ENCODE data around the gene KCNB1.
A peak's percentile ranks its signal among the peaks of the same experiment; 100 is the strongest.
"Not testable (repeated sequence)": the region's sequence is repeated elsewhere in the genome, so short reads cannot be mapped to it uniquely, and the experiment has no call there.

Gene KCNB1

GRCh38 chr20:49412254-49412653 lies 70.2 kb downstream of the KCNB1 start:
- Histone ChIP-seq H3K18ac (ENCODE audit: low read length) (no peak overlapping the region), H2BK12ac (ENCODE audit: low read length) (no peak overlapping the region), H3K27ac (replicated peaks; ENCODE audit: low read length) (no peak overlapping the region), H3K4me2 (ENCODE audit: insufficient read depth, low read length, poor library complexity, severe bottlenecking) (no peak overlapping the region), H3K4me3 (ENCODE audit: low read length in 2 of 2) (no peak overlapping the region), H3K23ac (ENCODE audit: low read depth, low read length, poor library complexity) (no peak overlapping the region), H2BK120ac (ENCODE audit: low read depth, low read length) (no peak overlapping the region), H2AFZ (ENCODE audit: low read length) (no peak overlapping the region), H3K4me1 (ENCODE audit: control insufficient read depth in 2 of 2, insufficient read depth in 1 of 2, low read depth in 1 of 2, low read length in 2 of 2) (no peaks in the 10 kb centered on the region), H3K36me3 (replicated peaks in 1 of 2; ENCODE audit: control insufficient read depth in 2 of 2, insufficient read depth in 2 of 2, low read length in 2 of 2) (no peaks in the 10 kb centered on the region), H4K91ac (ENCODE audit: low read depth, low read length, poor library complexity) (no peak overlapping the region), H4K8ac (ENCODE audit: low read depth, low read length) (no peak overlapping the region), H3K14ac (ENCODE audit: low read length) (no peak overlapping the region), H3K4ac (ENCODE audit: low read length) (no peak overlapping the region), H2AK5ac (ENCODE audit: low read depth, low read length) (no peak overlapping the region), H3K79me1 (ENCODE audit: low read depth, low read length) (no peaks in the 10 kb centered on the region), H2BK15ac (ENCODE audit: low read length) (no peak overlapping the region), H2BK5ac (ENCODE audit: low read length) (no peak overlapping the region), H3K9me3 (replicated peaks in 1 of 2; ENCODE audit: control insufficient read depth in 2 of 2, insufficient read depth in 1 of 2, low read depth in 1 of 2, low read length in 2 of 2) (peaks cover 0 to 1% of the 10 kb centered on the region in 2 donors), H3K27me3 (ENCODE audit: control insufficient read depth in 3 of 3, insufficient read depth in 3 of 3, low read depth in 1 of 3, low read length in 3 of 3) (peaks cover 0 to 9% (median 0%) of the 10 kb centered on the region in 3 experiments), H3K9ac (ENCODE audit: low read depth, low read length, poor library complexity) (no peak overlapping the region)
- no CpG with 5 or more reads among the region's 4 CpGs for WGBS, 2 donors (ENCODE audit: extremely low coverage in 2 of 2, insufficient read length in 2 of 2, insufficient replicate concordance in 1 of 2)
- no peak for DNase-seq (ENCODE audit: low spot score)

- no CpG with 5 or more reads among the region's 10 CpGs for WGBS, 2 donors (ENCODE audit: extremely low coverage in 2 of 2, insufficient read length in 2 of 2, insufficient replicate concordance in 1 of 2)
- DNase-seq (ENCODE audit: low spot score): no peak
- Histone ChIP-seq H2BK120ac (ENCODE audit: low read depth, low read length) (no peak overlapping the region), H2BK15ac (ENCODE audit: low read length) (no peak overlapping the region), H3K9me3 (replicated peaks in 1 of 2; ENCODE audit: control insufficient read depth in 2 of 2, insufficient read depth in 1 of 2, low read depth in 1 of 2, low read length in 2 of 2) (peaks cover 0 to 1% of the 10 kb centered on the region in 2 donors), H3K27me3 (ENCODE audit: control insufficient read depth in 3 of 3, insufficient read depth in 3 of 3, low read depth in 1 of 3, low read length in 3 of 3) (peaks cover 0 to 9% (median 0%) of the 10 kb centered on the region in 3 experiments), H3K4me3 (ENCODE audit: low read length in 2 of 2) (no peak overlapping the region), H3K79me1 (ENCODE audit: low read depth, low read length) (no peaks in the 10 kb centered on the region), H2AFZ (ENCODE audit: low read length) (no peak overlapping the region), H3K4ac (ENCODE audit: low read length) (no peak overlapping the region), H4K91ac (ENCODE audit: low read depth, low read length, poor library complexity) (no peak overlapping the region), H2BK12ac (ENCODE audit: low read length) (no peak overlapping the region), H3K18ac (ENCODE audit: low read length) (no peak overlapping the region), H2AK5ac (ENCODE audit: low read depth, low read length) (no peak overlapping the region), H3K4me2 (ENCODE audit: insufficient read depth, low read length, poor library complexity, severe bottlenecking) (no peak overlapping the region), H3K4me1 (ENCODE audit: control insufficient read depth in 2 of 2, insufficient read depth in 1 of 2, low read depth in 1 of 2, low read length in 2 of 2) (no peaks in the 10 kb centered on the region), H3K36me3 (replicated peaks in 1 of 2; ENCODE audit: control insufficient read depth in 2 of 2, insufficient read depth in 2 of 2, low read length in 2 of 2) (no peaks in the 10 kb centered on the region), H2BK5ac (ENCODE audit: low read length) (no peak overlapping the region), H3K23ac (ENCODE audit: low read depth, low read length, poor library complexity) (no peak overlapping the region), H4K8ac (ENCODE audit: low read depth, low read length) (no peak overlapping the region), H3K27ac (replicated peaks; ENCODE audit: low read length) (no peak overlapping the region), H3K9ac (ENCODE audit: low read depth, low read length, poor library complexity) (no peak overlapping the region), H3K14ac (ENCODE audit: low read length) (no peak overlapping the region)
Observed at GRCh38 chr20:49411221-49411925, 71.1 kb downstream of the KCNB1 start.

GRCh38 chr20:49409975-49410621 lies 72.4 kb downstream of the KCNB1 start:
- H3K36me3 ChIP-seq (replicated peaks in 1 of 2; ENCODE audit: control insufficient read depth in 2 of 2, insufficient read depth in 2 of 2, low read length in 2 of 2); H3K27ac ChIP-seq (replicated peaks; ENCODE audit: low read length); DNase-seq (ENCODE audit: low spot score); H2AK5ac ChIP-seq (ENCODE audit: low read depth, low read length); H2BK12ac ChIP-seq (ENCODE audit: low read length); H3K27me3 ChIP-seq (ENCODE audit: control insufficient read depth in 3 of 3, insufficient read depth in 3 of 3, low read depth in 1 of 3, low read length in 3 of 3); H3K4ac ChIP-seq (ENCODE audit: low read length); H2BK5ac ChIP-seq (ENCODE audit: low read length); H3K4me3 ChIP-seq (ENCODE audit: low read length in 2 of 2); H3K9ac ChIP-seq (ENCODE audit: low read depth, low read length, poor library complexity); H3K18ac ChIP-seq (ENCODE audit: low read length); H3K4me1 ChIP-seq (ENCODE audit: control insufficient read depth in 2 of 2, insufficient read depth in 1 of 2, low read depth in 1 of 2, low read length in 2 of 2); H3K79me1 ChIP-seq (ENCODE audit: low read depth, low read length); H3K14ac ChIP-seq (ENCODE audit: low read length); H3K9me3 ChIP-seq (replicated peaks in 1 of 2; ENCODE audit: control insufficient read depth in 2 of 2, insufficient read depth in 1 of 2, low read depth in 1 of 2, low read length in 2 of 2); H3K4me2 ChIP-seq (ENCODE audit: insufficient read depth, low read length, poor library complexity, severe bottlenecking); H4K91ac ChIP-seq (ENCODE audit: low read depth, low read length, poor library complexity); H2BK15ac ChIP-seq (ENCODE audit: low read length); H2AFZ ChIP-seq (ENCODE audit: low read length); H2BK120ac ChIP-seq (ENCODE audit: low read depth, low read length); H4K8ac ChIP-seq (ENCODE audit: low read depth, low read length): not testable (repeated sequence)
- WGBS, 2 donors (ENCODE audit: extremely low coverage in 2 of 2, insufficient read length in 2 of 2, insufficient replicate concordance in 1 of 2): no CpG with 5 or more reads among the region's 5 CpGs
- H3K23ac ChIP-seq (ENCODE audit: low read depth, low read length, poor library complexity): peak overlapping the region; percentile 18

GRCh38 chr20:49409302-49409974 lies 73.0 kb downstream of the KCNB1 start:
- H3K79me1 ChIP-seq (ENCODE audit: low read depth, low read length): no peaks in the 10 kb centered on the region
- H3K27ac ChIP-seq (replicated peaks; ENCODE audit: low read length): no peak overlapping the region
- H4K8ac ChIP-seq (ENCODE audit: low read depth, low read length): no peak overlapping the region
- H3K27me3 ChIP-seq (ENCODE audit: control insufficient read depth in 3 of 3, insufficient read depth in 3 of 3, low read depth in 1 of 3, low read length in 3 of 3): peaks cover 0 to 9% (median 0%) of the 10 kb centered on the region in 3 experiments
- no CpG with 5 or more reads among the region's 13 CpGs for WGBS, 2 donors (ENCODE audit: extremely low coverage in 2 of 2, insufficient read length in 2 of 2, insufficient replicate concordance in 1 of 2)
- no peak overlapping the region for H2BK120ac ChIP-seq (ENCODE audit: low read depth, low read length)
- peak overlapping the region; percentile 24 for H2BK15ac ChIP-seq (ENCODE audit: low read length)
- H3K4me1 ChIP-seq (ENCODE audit: control insufficient read depth in 2 of 2, insufficient read depth in 1 of 2, low read depth in 1 of 2, low read length in 2 of 2): peaks cover 0 to 2% of the 10 kb centered on the region in 2 donors
- no peaks in the 10 kb centered on the region for H3K36me3 ChIP-seq (replicated peaks in 1 of 2; ENCODE audit: control insufficient read depth in 2 of 2, insufficient read depth in 2 of 2, low read length in 2 of 2)
- H3K4ac ChIP-seq (ENCODE audit: low read length): no peak overlapping the region
- peak overlapping the region; percentile 58 for H3K18ac ChIP-seq (ENCODE audit: low read length)
- peak overlapping the region; percentile 50 for H3K14ac ChIP-seq (ENCODE audit: low read length)
- no peak for DNase-seq (ENCODE audit: low spot score)
- no peak overlapping the region for H2BK12ac ChIP-seq (ENCODE audit: low read length)
- no peak overlapping the region for H2AK5ac ChIP-seq (ENCODE audit: low read depth, low read length)
- no peak overlapping the region for H3K4me3 ChIP-seq (ENCODE audit: low read length in 2 of 2)
- H3K9ac ChIP-seq (ENCODE audit: low read depth, low read length, poor library complexity): no peak overlapping the region
- no peak overlapping the region for H4K91ac ChIP-seq (ENCODE audit: low read depth, low read length, poor library complexity)
- no peak overlapping the region for H2AFZ ChIP-seq (ENCODE audit: low read length)
- no peak overlapping the region for H3K4me2 ChIP-seq (ENCODE audit: insufficient read depth, low read length, poor library complexity, severe bottlenecking)
- no peak overlapping the region for H3K23ac ChIP-seq (ENCODE audit: low read depth, low read length, poor library complexity)
- H3K9me3 ChIP-seq (replicated peaks in 1 of 2; ENCODE audit: control insufficient read depth in 2 of 2, insufficient read depth in 1 of 2, low read depth in 1 of 2, low read length in 2 of 2): peaks cover 0 to 1% of the 10 kb centered on the region in 2 donors
- no peak overlapping the region for H2BK5ac ChIP-seq (ENCODE audit: low read length)
